Activated naive CD8-positive, alpha-beta T cell treated with anti-CD3 and anti-CD28 coated beads, Interleukin-2, amount 10 ng/mL, durations not matched to agents 7 days and 5 days (primary cell): ENCODE data around the gene TEAD1. TPM values are rescaled to one million over a fixed set of nuclear protein-coding genes. Genes with fewer than 3 reads are reported as not detected.

Source experiments
- ATAC-seq: fragments of 150-1000 bp; cut with Tn5 transposase; one replicate; pipeline ENCODE4 v1.10.0; 2021; ENCODE audit warnings: low read depth, moderate library complexity
- POLR2A ChIA-PET: fragments of 350-600 bp; sonication (Branson Sonifier 250); formaldehyde crosslinking; loops from one replicate; lab custom pipeline; 2021; ENCODE audit warnings: antibody characterized with exemption; lab: Charles Lee
- DNase-seq: peaks from one replicate; pipeline ENCODE4 v3.0.0; 2021
- H3K27ac Mint-ChIP-seq: one replicate; pipeline ENCODE4 v1.8.0; 2022; ENCODE audit warnings: mild to moderate bottlenecking, mixed read lengths
- H3K27me3 Mint-ChIP-seq: one replicate; pipeline ENCODE4 v1.8.0; 2022; ENCODE audit warnings: mild to moderate bottlenecking, moderate library complexity, mixed read lengths
- H3K36me3 Mint-ChIP-seq: one replicate; pipeline ENCODE4 v1.8.0; 2021; ENCODE audit warnings: mild to moderate bottlenecking, mixed read lengths
- H3K4me1 Mint-ChIP-seq: one replicate; pipeline ENCODE4 v1.8.0; 2021; ENCODE audit warnings: mixed read lengths
- H3K4me3 Mint-ChIP-seq: one replicate; pipeline ENCODE4 v1.8.0; 2022; ENCODE audit warnings: mild to moderate bottlenecking, moderate library complexity, mixed read lengths
- H3K9me3 Mint-ChIP-seq: one replicate; pipeline ENCODE4 v1.8.0; 2021; ENCODE audit warnings: mixed read lengths
- total RNA-seq, 2 experiments: library from RNA; stranded (reverse); gene quantifications; one replicate each; pipeline ENCODE4 v1.2.3, GENCODE V29; 2021

The TEAD1 gene
- total RNA-seq, 2 experiments from 2014 or later, result not detected

- Mint-ChIP-seq H3K27me3 (peaks cover 32% of the 10 kb centered on the region), H3K36me3 (no peaks in the 10 kb centered on the region), H3K9me3 (no peaks in the 10 kb centered on the region), H3K27ac (no peak overlapping the region), H3K4me3 (no peak overlapping the region), H3K4me1 (no peaks in the 10 kb centered on the region)
- POLR2A ChIA-PET, result interaction anchor here (0.6 kb wide), 1 partner anchor 311 kb away, joined by 5 read pairs; no protein-coding TSS in a partner anchor
- ATAC-seq, result no peak
- DNase-seq, result no peak
Observed at GRCh38 chr11:12783765-12784164, 109.5 kb downstream of the TEAD1 start.

GRCh38 chr11:12784445-12784844 is 110.2 kb downstream of the TEAD1 start:
- Mint-ChIP-seq H3K4me3 (no peak overlapping the region), H3K4me1 (no peaks in the 10 kb centered on the region), H3K27me3 (peaks cover 28% of the 10 kb centered on the region), H3K36me3 (no peaks in the 10 kb centered on the region), H3K9me3 (no peaks in the 10 kb centered on the region), H3K27ac (no peak overlapping the region)
- DNase-seq (no peak), ATAC-seq (no peak)
- POLR2A ChIA-PET, result no interaction called here

- DNase-seq (no peak), ATAC-seq (no peak)
- Mint-ChIP-seq H3K4me1 (no peaks in the 10 kb centered on the region), H3K36me3 (no peaks in the 10 kb centered on the region), H3K4me3 (no peak overlapping the region), H3K9me3 (no peaks in the 10 kb centered on the region), H3K27ac (no peak overlapping the region), H3K27me3 (peaks cover 28% of the 10 kb centered on the region)
- POLR2A ChIA-PET, result no interaction called here
Observed at GRCh38 chr11:12784987-12785386, 110.8 kb downstream of the TEAD1 start.

GRCh38 chr11:12785901-12786300 is 111.7 kb downstream of the TEAD1 start:
- DNase-seq (no peak), ATAC-seq (no peak)
- POLR2A ChIA-PET, result no interaction called here
- Mint-ChIP-seq H3K4me3 (no peak overlapping the region), H3K27me3 (peaks cover 26% of the 10 kb centered on the region), H3K4me1 (no peaks in the 10 kb centered on the region), H3K9me3 (no peaks in the 10 kb centered on the region), H3K36me3 (no peaks in the 10 kb centered on the region), H3K27ac (no peak overlapping the region)

GRCh38 chr11:12786450-12786849 is 112.2 kb downstream of the TEAD1 start:
- Mint-ChIP-seq H3K27me3 (peaks cover 23% of the 10 kb centered on the region), H3K4me1 (no peaks in the 10 kb centered on the region)
- DNase-seq, result no peak

GRCh38 chr11:12786891-12787290 is 112.7 kb downstream of the TEAD1 start:
- Mint-ChIP-seq H3K4me3 (no peak overlapping the region), H3K4me1 (no peaks in the 10 kb centered on the region), H3K36me3 (no peaks in the 10 kb centered on the region), H3K27ac (no peak overlapping the region), H3K27me3 (peaks cover 20% of the 10 kb centered on the region), H3K9me3 (no peaks in the 10 kb centered on the region)
- no peak for ATAC-seq
- DNase-seq, result no peak
- POLR2A ChIA-PET, result no interaction called here

More at GRCh38 chr11:12786450-12786849, 112.2 kb downstream of the TEAD1 start:
- no peak overlapping the region for H3K4me3 Mint-ChIP-seq
- POLR2A ChIA-PET, result no interaction called here
- no peak overlapping the region for H3K27ac Mint-ChIP-seq
- no peaks in the 10 kb centered on the region for H3K36me3 Mint-ChIP-seq
- H3K9me3 Mint-ChIP-seq, result no peaks in the 10 kb centered on the region
- no peak for ATAC-seq

- no peaks in the 10 kb centered on the region for H3K4me1 Mint-ChIP-seq
- no peaks in the 10 kb centered on the region for H3K9me3 Mint-ChIP-seq
- no peak overlapping the region for H3K27ac Mint-ChIP-seq
- H3K27me3 Mint-ChIP-seq, result peaks cover 20% of the 10 kb centered on the region
- H3K36me3 Mint-ChIP-seq, result no peaks in the 10 kb centered on the region
- no peak for DNase-seq
- H3K4me3 Mint-ChIP-seq, result no peak overlapping the region
- ATAC-seq, result no peak
- POLR2A ChIA-PET, result interaction anchor here (0.7 kb wide), 3 partner anchors 53 to 1371 kb away, joined by 3 to 5 read pairs (median 3); no protein-coding TSS in a partner anchor
Observed at GRCh38 chr11:12787847-12788246, 113.6 kb downstream of the TEAD1 start.

- H3K4me1 Mint-ChIP-seq, result no peaks in the 10 kb centered on the region
- H3K36me3 Mint-ChIP-seq, result no peaks in the 10 kb centered on the region
Observed at GRCh38 chr11:12789054-12789453, 114.8 kb downstream of the TEAD1 start.

GRCh38 chr11:12789596-12790215 is 115.5 kb downstream of the TEAD1 start:
- Mint-ChIP-seq H3K36me3 (no peaks in the 10 kb centered on the region), H3K27ac (no peak overlapping the region), H3K4me3 (no peak overlapping the region), H3K27me3 (peaks cover 14% of the 10 kb centered on the region), H3K9me3 (no peaks in the 10 kb centered on the region), H3K4me1 (no peaks in the 10 kb centered on the region)
- ATAC-seq (no peak), DNase-seq (no peak)
- POLR2A ChIA-PET, result no interaction called here

More at GRCh38 chr11:12789054-12789453, 114.8 kb downstream of the TEAD1 start:
- Mint-ChIP-seq H3K4me3 (no peak overlapping the region), H3K27ac (no peak overlapping the region), H3K9me3 (no peaks in the 10 kb centered on the region), H3K27me3 (peaks cover 15% of the 10 kb centered on the region)
- DNase-seq (no peak), ATAC-seq (no peak)
- POLR2A ChIA-PET, result no interaction called here

GRCh38 chr11:12790861-12791616 is 116.8 kb downstream of the TEAD1 start:
- no peaks in the 10 kb centered on the region for H3K9me3 Mint-ChIP-seq
- POLR2A ChIA-PET, result no interaction called here
- H3K27me3 Mint-ChIP-seq, result peaks cover 14% of the 10 kb centered on the region
- no peak overlapping the region for H3K4me3 Mint-ChIP-seq
- no peaks in the 10 kb centered on the region for H3K36me3 Mint-ChIP-seq
- DNase-seq (no peak), ATAC-seq (no peak)
- H3K4me1 Mint-ChIP-seq, result no peaks in the 10 kb centered on the region
- no peak overlapping the region for H3K27ac Mint-ChIP-seq

- peaks cover 9% of the 10 kb centered on the region for H3K27me3 Mint-ChIP-seq
Observed at GRCh38 chr11:12792018-12792417, 117.8 kb downstream of the TEAD1 start.

GRCh38 chr11:12792590-12792989 is 118.4 kb downstream of the TEAD1 start:
- no peak overlapping the region for H3K27ac Mint-ChIP-seq
- H3K4me3 Mint-ChIP-seq, result no peak overlapping the region
- no peaks in the 10 kb centered on the region for H3K9me3 Mint-ChIP-seq
- H3K4me1 Mint-ChIP-seq, result no peaks in the 10 kb centered on the region
- POLR2A ChIA-PET, result no interaction called here
- ATAC-seq (no peak), DNase-seq (no peak)
- H3K27me3 Mint-ChIP-seq, result peaks cover 9% of the 10 kb centered on the region
- H3K36me3 Mint-ChIP-seq, result no peaks in the 10 kb centered on the region

More at GRCh38 chr11:12792018-12792417, 117.8 kb downstream of the TEAD1 start:
- DNase-seq (no peak), ATAC-seq (no peak)
- Mint-ChIP-seq H3K4me1 (no peaks in the 10 kb centered on the region), H3K36me3 (no peaks in the 10 kb centered on the region), H3K4me3 (no peak overlapping the region), H3K9me3 (no peaks in the 10 kb centered on the region), H3K27ac (no peak overlapping the region)
- POLR2A ChIA-PET, result no interaction called here

GRCh38 chr11:12793065-12793464 is 118.8 kb downstream of the TEAD1 start:
- ATAC-seq (no peak), DNase-seq (no peak)
- H3K27me3 Mint-ChIP-seq, result peaks cover 13% of the 10 kb centered on the region
- H3K9me3 Mint-ChIP-seq, result no peaks in the 10 kb centered on the region
- no peak overlapping the region for H3K27ac Mint-ChIP-seq
- POLR2A ChIA-PET, result no interaction called here
- H3K4me3 Mint-ChIP-seq, result no peak overlapping the region
- H3K4me1 Mint-ChIP-seq, result no peaks in the 10 kb centered on the region
- no peaks in the 10 kb centered on the region for H3K36me3 Mint-ChIP-seq

GRCh38 chr11:12793506-12793905 is 119.3 kb downstream of the TEAD1 start:
- no peaks in the 10 kb centered on the region for H3K36me3 Mint-ChIP-seq
- POLR2A ChIA-PET, result no interaction called here
- ATAC-seq (no peak), DNase-seq (no peak)
- no peak overlapping the region for H3K4me3 Mint-ChIP-seq
- H3K9me3 Mint-ChIP-seq, result no peaks in the 10 kb centered on the region
- no peaks in the 10 kb centered on the region for H3K4me1 Mint-ChIP-seq
- H3K27me3 Mint-ChIP-seq, result peaks cover 16% of the 10 kb centered on the region
- no peak overlapping the region for H3K27ac Mint-ChIP-seq
